ENCODE results near the gene LRP1B.

- TF ChIP-seq POLR2A (IDR thresholded peaks at IDR 0.05; ENCODE audit: low read depth, low read length) (no peak), POLR2AphosphoS5 (IDR thresholded peaks at IDR 0.05; ENCODE audit: low read depth, low read length) (no peak), TAF1 (IDR thresholded peaks at IDR 0.05; ENCODE audit: borderline replicate concordance, low read depth, low read length) (no peak)
Measured at GRCh38 chr2:140910683-140911082, 1220.1 kb downstream of the LRP1B start.
